Kasumi-1 (cell line): ENCODE results near the gene STON2.
A peak's percentile ranks its signal among the peaks of the same experiment; 100 is the strongest.

ENCODE experiments used
- DNase-seq, 2 experiments: peaks; one replicate each; lab custom pipeline; 2025; lab: John Stamatoyannopoulos, UW

STON2 gene

DNA sequence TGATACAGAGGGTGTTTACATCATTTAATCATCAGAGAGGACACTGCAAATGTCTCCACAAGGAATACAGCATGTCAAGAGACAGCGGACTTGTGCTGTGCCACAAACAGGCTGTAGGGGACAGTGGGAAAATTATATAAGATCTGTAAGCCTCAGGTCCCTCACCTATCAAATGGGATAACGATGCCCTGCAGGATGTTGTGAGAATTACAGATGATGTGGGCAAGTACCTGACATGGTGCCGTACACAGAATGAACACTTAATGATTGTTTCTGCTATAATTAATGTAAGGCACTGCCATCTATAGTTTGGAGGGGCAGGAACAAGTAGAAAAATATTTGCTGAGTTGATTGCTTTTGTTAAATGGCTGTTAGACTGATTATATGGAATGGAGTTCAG lies 97.5 kb downstream of the STON2 start:
- no peak for DNase-seq

DNA sequence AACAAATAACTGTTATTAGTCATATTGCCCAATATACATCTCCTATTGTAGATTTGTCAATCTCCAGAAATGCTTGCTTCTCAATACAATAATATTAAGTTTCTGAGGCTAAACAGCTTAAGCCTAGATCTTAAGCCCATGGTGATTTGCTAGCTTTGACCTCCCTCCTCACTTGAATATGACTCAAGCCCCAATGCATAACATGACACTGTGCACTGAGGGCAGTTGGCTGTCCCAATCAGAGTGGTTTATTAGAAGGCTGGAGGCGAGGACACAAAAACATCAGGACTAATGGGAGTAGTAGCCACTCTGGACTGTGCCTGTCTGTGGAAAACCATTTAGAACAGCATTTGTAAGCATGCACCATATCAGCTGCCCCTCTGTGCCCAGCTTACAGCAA lies 98.3 kb downstream of the STON2 start:
- no peak for DNase-seq

DNA sequence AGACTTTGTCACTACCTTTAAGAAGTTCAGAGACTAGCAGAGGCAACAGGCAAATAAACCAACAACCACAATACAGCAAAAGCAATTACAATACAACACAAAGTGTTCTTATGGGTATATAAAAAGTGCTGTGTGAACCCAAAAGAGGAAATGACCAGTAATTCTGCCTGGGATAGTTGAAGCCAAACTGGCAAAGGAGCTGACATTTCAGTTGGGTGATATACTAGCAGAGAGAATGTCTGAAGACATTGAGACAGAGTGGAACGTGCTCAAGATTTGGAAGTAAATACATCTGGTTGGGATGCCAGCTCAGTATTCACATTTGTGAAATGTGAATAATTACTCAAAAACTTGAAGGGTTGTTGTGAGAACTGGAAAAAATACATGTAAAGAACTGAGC lies 98.8 kb downstream of the STON2 start:
- peak in 1 of 2 experiments; percentile 12 for DNase-seq

DNA sequence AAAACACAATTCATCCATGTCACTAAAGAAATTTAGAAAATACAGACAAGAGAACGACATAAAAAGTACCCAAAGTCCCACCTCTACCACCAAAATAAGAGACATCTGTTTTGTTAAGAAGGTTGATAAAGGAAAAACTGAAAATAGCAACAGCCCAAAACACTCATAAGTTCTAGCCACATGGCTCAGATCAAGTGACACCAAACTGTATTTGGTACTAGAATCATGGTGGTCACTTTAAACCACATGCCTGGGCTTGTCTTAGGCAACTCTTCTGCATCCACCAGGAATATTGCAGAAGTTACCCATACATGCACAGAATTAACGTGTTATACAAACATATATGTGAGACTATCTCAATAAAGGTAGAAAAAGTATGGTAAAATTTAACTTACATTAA lies 101.2 kb downstream of the STON2 start:
- DNase-seq, result no peak

DNA sequence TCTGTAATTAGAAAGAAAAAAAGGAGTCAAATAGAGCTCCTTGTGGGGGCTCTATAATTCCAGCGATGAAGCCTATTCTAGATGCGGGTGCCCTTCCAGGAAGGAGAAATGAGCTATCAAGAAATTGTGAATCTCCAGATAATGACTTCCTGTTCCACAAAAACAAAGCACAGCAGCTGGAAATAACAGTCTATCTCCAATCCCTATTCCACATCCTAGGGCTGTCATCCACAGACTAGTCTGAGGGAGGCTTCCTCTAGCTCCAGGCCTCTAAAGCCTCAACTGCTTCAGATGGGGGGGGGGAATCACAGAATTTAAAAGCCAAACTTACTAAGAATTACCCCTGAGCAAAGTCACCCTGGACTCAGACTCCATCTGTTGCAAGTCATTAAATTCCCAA lies 102.0 kb downstream of the STON2 start:
- no peak for DNase-seq

DNA sequence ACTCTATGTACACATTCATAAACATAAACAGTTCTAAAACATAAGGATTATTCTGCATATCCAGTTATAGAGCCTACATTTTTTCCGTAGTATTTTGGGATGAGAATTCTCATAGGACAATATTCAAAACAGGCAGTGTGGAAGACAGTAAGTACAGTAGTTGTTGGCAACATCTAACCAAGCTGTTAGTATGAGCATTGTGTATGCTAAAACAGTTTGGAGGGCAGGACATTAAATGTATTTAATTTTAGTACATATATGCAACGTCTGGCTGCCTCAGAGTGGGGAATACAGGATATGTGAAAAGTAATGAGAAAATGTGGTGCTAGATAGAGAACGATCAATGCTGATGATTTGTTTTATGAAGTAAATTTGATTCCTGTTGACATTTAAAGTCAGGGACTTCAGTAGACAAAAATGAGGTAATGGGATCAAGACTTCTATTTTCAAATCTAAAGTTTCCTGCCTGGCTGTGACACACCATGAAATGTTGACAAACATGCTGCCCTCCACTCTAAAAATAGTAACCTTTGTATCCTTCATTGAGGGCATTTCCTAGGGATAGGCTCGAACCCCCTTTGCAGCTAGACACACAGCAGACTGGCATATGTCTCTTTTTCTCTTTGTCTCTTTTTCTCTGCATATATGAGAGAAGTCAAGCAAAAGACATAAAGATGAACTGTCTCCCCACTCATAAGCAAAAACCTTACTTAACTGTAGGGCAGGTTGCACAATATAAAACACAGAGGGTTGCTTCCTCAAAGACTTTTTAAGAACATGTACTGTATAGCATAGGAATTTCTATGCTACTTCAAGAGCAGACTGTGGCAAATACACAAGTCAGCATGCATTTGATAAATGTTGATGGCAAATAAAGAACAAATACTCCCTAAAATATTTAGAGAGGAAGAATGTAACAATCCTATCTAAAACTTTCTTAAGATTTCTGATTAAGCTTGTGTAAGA lies 103.9 kb downstream of the STON2 start:
- peak; percentile 66 to 67 for DNase-seq

DNA sequence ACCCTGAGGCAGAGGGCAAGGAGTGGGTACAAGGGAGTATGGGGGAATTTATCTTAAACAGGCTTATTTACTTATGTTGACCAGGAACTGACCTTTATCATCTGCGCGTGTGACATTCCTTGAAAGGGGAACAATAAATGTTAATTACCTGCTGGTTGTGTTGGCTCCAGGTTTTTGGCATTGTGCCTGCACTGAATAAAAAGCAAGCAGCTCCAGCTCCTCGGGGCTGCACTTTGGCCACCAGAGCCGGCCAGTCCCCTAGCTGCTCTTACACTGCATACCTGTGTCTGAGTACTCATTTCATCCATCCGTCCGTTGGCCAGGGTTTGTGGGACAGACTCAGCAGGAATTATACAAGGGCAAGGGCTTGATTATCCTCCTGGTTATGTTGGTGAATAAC lies 110.6 kb downstream of the STON2 start:
- DNase-seq, result no peak

DNA sequence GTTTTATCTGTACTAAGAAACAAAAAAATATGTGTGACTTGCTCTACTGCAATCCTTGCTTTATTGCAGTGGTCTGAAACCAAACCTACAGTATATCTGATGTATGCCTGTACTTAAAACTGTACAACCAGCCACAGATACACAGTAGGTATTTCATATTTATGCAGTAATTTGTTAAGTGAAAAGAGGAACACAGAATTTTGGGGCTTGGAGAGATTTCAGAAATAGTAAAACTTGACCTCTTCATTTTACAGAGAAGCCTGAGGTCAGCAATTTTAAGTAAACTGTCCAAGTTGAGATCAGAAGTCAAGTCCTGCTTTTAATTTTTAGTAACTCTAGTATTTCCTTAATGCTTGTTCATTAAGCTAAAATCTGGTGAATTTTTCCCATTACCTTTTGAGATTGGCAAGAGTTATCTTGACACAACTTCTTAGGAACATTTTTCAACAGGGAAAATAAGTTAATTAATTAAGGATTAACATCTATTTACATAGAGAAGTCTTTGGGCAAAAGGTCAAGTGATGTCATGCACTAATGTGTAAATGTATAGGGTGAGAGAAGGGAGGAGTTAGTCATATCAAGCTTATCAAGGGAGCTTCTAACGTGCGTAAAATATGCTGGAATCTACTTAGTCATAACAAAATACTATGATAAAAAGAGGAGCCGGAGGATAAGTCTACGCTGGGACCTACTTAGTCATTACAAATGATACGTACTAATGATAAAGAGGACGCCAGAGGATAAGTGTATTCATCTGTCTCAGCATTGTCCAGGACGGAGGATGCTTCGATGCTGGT lies 113.4 kb downstream of the STON2 start:
- no peak for DNase-seq

DNA sequence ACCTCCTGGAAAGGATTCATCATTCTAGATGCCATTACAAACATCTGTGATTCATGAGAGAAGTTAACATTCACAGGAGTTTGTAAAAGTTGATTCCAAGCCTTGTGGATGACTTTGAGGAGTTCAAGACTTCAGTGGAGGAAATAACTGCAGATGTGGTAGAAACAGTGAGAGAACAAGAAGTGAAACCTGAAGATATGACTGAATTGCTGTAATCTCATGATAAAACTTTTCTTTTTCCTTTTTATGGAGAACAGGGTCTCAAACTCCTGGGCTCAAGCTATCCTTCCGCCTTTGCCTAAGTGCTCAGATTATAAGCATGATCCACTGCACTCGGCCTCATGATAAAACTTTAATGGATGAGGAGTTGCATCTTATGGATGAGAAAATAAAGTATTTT lies 114.9 kb downstream of the STON2 start:
- DNase-seq, result no peak

DNA sequence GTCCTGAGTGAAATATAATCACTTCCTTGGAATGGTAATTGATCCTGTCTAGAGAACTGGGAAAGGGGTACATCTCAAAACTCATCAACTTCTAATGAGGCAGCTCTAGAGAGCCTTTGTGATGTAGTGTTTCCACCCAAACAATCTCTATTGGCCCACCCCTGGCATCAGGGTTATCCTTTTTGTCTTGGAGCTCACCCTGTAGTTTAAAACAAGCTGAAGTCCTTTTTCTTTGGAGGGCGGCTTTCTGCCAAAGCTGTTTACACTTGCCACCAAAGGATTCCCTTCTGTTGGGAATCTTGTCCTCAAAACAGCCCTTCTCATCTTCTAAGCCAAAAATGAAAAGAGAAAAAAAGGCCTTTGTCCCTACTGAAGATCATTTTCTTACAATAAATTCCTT lies 118.8 kb downstream of the STON2 start:
- DNase-seq, result no peak

DNA sequence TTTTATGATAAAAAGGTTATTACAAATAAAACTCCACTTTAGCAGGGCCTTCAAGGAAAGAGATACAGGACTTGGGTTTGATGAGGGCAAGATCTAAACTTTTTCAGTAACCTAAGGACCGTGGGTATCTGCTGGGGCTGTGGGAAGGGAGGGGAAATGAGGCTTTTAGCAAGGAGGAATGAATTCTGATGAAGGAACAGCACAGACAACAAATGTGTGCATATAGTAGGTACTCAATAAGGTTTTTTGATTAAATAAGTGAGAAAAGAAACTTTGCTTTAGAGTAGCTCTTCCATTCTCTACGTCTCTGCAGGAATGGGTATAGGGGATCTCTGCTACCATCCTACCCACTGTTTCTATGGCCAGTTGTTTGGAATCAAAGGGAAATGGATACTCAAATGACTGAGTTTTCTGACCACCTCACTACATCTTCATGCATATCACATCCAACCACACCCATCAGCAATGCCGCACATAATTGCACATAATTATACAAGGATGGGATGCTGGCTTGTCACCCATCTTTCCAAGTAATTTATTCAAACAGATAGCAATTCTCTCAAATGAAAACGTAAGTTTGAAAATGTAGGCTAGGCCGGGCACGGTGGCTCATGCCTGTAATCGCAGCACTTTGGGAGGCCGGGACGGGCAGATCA lies 119.9 kb downstream of the STON2 start:
- DNase-seq, result no peak

DNA sequence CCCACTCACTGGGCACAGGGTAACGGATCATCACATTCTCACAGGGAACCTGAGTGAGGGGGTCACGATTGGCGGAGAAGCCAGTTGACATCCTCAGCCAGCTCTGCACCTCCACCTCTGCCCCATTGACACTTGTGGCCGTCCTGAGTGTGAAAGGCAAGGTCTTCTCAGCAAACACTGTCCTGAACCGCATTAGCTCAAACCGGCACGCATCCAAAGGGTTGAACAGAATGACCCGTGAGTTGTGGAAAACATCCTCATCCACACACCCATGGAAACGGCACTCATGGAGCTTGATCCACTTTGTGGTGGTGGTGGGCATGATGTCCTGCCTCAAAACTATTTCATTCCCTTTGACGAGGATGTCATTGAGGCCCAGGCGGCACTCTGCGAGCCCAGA lies 123.0 kb downstream of the STON2 start:
- DNase-seq, result no peak

DNA sequence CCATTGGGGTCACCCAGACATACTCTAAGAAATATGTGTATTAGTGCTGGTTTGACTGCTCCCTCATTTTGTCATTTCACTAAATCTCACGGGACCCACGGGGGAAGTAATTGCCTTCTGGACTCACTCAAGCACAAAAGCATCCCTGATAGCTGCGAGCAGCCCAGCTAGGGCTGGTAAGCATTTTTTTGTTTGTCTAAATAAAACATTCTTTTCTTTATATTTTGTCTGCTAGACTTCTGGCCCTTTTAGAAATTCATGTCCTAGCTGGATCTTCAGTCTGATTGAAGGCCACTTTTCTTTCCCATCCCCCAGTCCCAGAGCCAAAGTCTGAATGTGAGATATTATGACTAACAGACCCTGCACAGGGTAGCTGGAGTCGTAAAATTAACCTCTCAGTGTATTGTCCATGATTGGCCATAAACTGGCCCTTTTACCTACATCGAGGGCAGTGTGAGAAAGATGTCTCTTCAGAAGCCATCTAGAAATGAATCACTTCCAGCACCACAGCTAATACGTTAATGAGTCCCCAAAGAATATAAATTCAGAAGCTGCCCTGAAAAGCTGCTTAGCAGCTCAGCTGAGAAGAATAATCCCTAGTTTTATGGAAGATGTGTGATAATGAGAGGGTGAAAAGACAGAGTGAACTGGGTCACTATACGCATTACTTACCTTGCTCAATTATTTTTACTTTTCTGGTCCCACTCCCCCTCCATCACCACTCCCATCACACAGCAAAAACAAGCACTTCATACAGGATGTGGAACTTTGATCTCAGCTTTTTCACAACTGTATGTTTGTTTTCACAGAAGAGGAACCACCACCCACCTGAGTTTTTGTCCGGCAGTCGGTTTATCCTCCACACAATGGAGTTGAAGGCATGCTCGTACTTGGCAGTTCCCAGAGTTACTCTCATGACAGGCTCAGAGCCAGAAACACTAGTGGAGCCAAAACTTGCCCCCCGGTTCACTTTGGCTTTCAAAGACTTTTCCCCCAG lies 123.8 kb downstream of the STON2 start:
- no peak for DNase-seq

DNA sequence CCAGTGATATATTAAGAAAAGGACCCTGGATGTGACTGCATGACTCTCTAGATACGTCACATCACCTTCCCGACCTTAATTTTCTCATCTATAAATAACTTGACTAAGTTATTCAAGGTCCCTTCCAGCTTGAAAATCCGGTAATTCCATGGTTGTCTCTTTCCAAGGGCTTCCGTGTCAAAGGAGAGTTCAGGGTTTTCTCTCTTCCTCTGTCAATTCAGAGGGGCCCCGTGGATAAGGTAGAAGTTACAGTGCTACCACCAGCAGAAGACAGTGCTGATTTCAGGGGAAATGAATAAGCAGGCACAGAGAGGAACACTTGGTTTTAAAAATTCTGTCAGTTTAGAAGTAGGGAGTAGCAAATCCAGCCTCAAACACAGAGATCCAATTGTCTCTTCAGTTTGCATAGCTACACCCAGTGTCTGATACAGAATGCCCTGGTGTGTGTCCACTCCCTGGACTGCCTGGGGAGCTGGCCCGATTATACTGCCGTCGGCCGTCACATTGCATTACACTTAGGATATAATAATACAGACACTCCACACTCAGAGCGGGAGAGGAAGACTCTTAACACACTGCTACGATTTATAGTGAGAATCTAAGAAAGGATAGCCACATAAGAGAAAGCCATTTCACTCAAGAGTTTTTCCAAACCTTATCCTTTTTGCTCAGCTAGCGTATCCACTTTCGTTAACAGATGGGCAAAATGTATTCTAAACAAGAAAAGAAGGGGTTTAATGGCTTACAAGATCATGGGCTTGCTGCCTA lies 124.6 kb downstream of the STON2 start:
- no peak for DNase-seq

DNA sequence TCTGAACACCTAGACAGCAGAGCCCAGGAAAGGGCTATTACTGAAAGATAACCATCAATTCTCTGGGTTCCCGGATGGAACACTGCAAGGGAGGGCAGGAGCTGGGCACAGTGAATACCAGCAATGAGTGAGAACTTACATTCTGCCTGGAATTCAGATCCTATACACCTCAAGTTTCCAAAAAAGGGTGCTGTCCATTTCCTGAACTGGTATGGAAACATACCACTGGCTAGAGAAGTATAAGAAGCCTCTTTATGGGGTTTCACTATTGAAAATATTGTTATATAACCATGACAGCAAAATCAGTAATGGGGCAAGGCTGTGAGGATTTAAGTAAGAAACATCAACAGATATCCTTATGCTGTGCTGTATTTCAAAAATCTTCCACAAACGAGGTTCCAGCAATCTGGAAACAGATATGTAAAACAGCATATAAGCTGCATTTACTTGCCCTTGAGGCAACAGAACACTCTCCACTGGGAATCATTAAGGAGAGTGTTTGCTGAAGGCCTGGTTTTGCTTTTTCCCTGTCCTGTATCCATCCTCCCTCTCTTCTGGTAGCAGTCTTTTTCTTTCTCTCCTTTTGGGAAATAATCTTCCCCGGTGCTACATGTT lies 126.1 kb downstream of the STON2 start:
- no peak for DNase-seq

DNA sequence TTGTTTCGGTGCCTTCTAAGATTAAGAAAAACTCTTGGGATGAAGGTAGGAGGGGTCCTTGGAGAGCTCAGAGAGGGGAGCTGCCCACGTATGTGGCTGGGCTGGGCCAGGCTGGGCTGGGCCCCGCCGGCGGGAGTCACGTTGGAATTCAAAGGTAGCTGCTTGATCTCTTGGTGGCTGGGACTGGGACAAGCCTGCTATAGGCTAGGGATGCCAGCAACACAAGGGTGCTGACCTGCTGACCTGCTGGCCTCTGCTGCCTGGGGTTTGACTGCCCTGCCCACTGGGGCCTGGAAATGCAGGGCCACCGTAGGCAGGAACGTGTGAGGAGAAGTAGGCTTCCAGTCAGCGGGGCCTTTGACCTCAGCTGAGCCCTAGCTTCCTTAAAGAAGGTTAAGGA lies 126.6 kb downstream of the STON2 start:
- DNase-seq, result no peak

DNA sequence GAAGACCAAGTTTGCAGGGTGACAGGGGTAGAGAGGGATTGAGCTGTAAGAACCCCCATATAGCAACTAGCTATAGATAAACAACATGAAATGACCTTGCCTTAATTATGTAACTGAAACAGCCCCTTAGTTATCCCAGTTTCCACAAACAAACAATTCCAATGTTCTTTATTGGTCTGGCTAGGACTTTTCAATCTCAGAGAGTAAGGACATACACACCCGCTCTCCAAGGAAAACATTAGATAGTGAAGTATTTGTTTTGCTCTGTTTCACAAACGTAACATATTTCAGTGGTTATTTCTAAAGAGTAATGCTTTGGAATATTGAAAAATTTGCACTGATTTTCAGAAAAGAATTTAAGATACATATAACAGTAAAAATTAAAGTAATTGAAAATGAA lies 127.8 kb downstream of the STON2 start:
- DNase-seq, result no peak

DNA sequence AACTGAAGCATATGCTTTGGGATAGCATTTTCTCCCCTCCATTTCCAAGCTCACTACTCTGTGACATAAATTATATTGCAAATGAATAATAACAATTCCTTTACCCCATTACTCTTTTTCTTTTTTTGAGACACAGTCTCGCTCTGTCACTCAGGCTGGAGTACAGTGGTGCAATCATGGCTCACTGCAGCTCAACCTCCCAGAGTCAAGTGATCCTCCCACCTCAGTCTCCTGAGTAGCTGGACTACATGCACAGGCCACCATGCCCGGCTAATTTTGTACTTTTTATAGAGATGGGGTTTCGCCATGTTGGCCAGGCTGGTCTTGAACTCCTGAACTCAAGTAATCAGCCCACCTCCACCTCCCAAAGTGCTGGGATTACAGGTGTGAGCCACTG lies 130.1 kb downstream of the STON2 start:
- no peak for DNase-seq

DNA sequence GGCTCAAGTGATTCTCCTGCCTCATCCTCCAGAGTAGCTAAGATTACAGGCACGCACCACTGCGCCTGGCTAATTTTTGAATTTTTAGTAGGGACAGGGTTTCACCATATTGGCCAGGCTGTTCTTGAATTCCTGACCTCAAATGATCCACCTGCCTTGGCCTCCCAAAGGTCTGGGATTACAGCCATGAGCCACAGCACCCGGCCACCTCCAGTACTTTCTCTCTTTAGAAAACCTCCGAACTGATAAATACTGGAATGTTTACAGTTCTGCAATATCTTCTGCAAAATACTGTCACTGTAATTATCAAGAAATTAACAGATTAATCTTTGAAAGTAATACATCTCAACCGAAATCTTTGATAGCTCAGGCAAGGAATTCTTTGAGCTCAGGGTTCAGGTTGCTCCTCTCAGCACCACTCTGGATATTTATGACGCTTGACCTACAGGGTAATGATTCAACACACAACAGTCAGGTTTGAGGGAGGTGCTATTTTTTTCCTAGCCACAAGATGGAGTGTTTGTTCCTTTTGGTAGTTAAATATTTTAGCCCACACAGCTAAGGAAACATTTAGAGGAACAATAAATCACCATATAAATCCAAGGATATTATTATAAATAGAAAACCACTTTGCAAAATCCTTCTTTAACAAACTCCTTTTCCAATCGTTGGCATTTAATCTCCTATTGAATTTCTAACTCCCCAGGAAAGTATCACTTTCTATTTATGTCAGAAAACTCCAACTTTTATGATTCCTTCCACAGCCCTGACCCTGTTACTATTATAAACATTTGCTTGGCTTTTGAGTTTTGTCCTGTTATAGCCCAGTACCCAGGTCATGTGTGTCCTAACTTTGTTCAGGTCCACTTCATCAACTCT lies 130.8 kb downstream of the STON2 start:
- DNase-seq, result peak; percentile 77 to 90
